ENCODE data around the gene GLT1D1. TPM values are rescaled to one million over a fixed set of nuclear protein-coding genes. Genes with fewer than 3 reads are reported as not detected.

Gene GLT1D1
- total RNA-seq, 4 donors from 2014 or later = 0.60 TPM; not detected in 3

- no peak for DNase-seq (ENCODE audit: low spot score in 2 of 2)
- H3K9me3 ChIP-seq = peaks cover 0 to 12% (median 0%) of the 10 kb centered on the region in 4 donors
- TF ChIP-seq EP300 (IDR thresholded peaks at IDR 0.05) (no peak), CTCF (IDR thresholded peaks at IDR 0.05) (no peak), POLR2A (IDR thresholded peaks at IDR 0.05) (no peak)
- no peak overlapping the region for H3K4me3 ChIP-seq
- 58 to 60% methylated on average over 16 of the region's 16 CpGs for WGBS, 2 donors
- no peaks in the 10 kb centered on the region for H3K4me1 ChIP-seq
- H3K27me3 ChIP-seq = peaks cover 0 to 3% of the 10 kb centered on the region in 2 donors
- H3K27ac ChIP-seq = no peak overlapping the region
- no peaks in the 10 kb centered on the region for H3K36me3 ChIP-seq
Measured at GRCh38 chr12:128959901-128960300, 106.6 kb downstream of the GLT1D1 start.

- WGBS, 2 donors = 69 to 70% methylated on average over 8 of the region's 8 CpGs
- DNase-seq (ENCODE audit: low spot score in 2 of 2) = no peak
- H3K9me3 ChIP-seq = peaks cover 0 to 16% (median 0%) of the 10 kb centered on the region in 4 donors
- H3K36me3 ChIP-seq = no peaks in the 10 kb centered on the region
- TF ChIP-seq CTCF (IDR thresholded peaks at IDR 0.05) (no peak), POLR2A (IDR thresholded peaks at IDR 0.05) (no peak), EP300 (IDR thresholded peaks at IDR 0.05) (no peak)
- no peak overlapping the region for H3K4me3 ChIP-seq
- H3K4me1 ChIP-seq = no peaks in the 10 kb centered on the region
- peaks cover 0 to 3% of the 10 kb centered on the region in 2 donors for H3K27me3 ChIP-seq
- H3K27ac ChIP-seq = no peak overlapping the region
Measured at GRCh38 chr12:128961308-128961902, 108.1 kb downstream of the GLT1D1 start.

GRCh38 chr12:128961957-128962356 is 108.7 kb downstream of the GLT1D1 start:
- DNase-seq (ENCODE audit: low spot score in 2 of 2) = no peak
- no peak for TF ChIP-seq EP300 (IDR thresholded peaks at IDR 0.05)
- TF ChIP-seq CTCF (IDR thresholded peaks at IDR 0.05) = no peak
- no peak for TF ChIP-seq POLR2A (IDR thresholded peaks at IDR 0.05)
- H3K27me3 ChIP-seq = peaks cover 0 to 3% of the 10 kb centered on the region in 2 donors
- no peaks in the 10 kb centered on the region for H3K4me1 ChIP-seq
- 79 to 83% methylated on average over 10 to 11 of the region's 11 CpGs for WGBS, 2 donors
- no peak overlapping the region for H3K4me3 ChIP-seq
- no peak overlapping the region for H3K27ac ChIP-seq
- H3K36me3 ChIP-seq = no peaks in the 10 kb centered on the region
- H3K9me3 ChIP-seq = peaks cover 0 to 16% (median 0%) of the 10 kb centered on the region in 4 donors

GRCh38 chr12:128966203-128966810 is 113.0 kb downstream of the GLT1D1 start:
- no peak for DNase-seq (ENCODE audit: low spot score in 2 of 2)
- H3K27me3 ChIP-seq = peaks cover 0 to 5% of the 10 kb centered on the region in 2 donors
- WGBS, 2 donors = 27 to 37% methylated on average over 6 of the region's 6 CpGs
- H3K36me3 ChIP-seq = no peaks in the 10 kb centered on the region
- peaks cover 0 to 16% (median 0%) of the 10 kb centered on the region in 4 donors for H3K9me3 ChIP-seq
- no peak overlapping the region for H3K4me3 ChIP-seq
- TF ChIP-seq EP300 (IDR thresholded peaks at IDR 0.05) (no peak), CTCF (IDR thresholded peaks at IDR 0.05) (no peak), POLR2A (IDR thresholded peaks at IDR 0.05) (no peak)
- no peaks in the 10 kb centered on the region for H3K4me1 ChIP-seq
- no peak overlapping the region for H3K27ac ChIP-seq

- Histone ChIP-seq H3K9me3 (peaks cover 0 to 10% (median 0%) of the 10 kb centered on the region in 4 donors), H3K27ac (no peak overlapping the region), H3K4me1 (no peaks in the 10 kb centered on the region), H3K36me3 (no peaks in the 10 kb centered on the region), H3K4me3 (no peak overlapping the region), H3K27me3 (peaks cover 0 to 5% of the 10 kb centered on the region in 2 donors)
- no peak for DNase-seq (ENCODE audit: low spot score in 2 of 2)
- 28 to 35% methylated on average over 8 of the region's 8 CpGs for WGBS, 2 donors
- TF ChIP-seq CTCF (IDR thresholded peaks at IDR 0.05) = no peak
- TF ChIP-seq POLR2A (IDR thresholded peaks at IDR 0.05) = no peak
- no peak for TF ChIP-seq EP300 (IDR thresholded peaks at IDR 0.05)
Measured at GRCh38 chr12:128968668-128969067, 115.4 kb downstream of the GLT1D1 start.
